ENCODE measurements around the gene RNASE11. TPM values are rescaled to one million over a fixed set of nuclear protein-coding genes. Genes with fewer than 3 reads are reported as not detected.
A peak's percentile ranks its signal among the peaks of the same experiment; 100 is the strongest.

The RNASE11 gene
- total and polyA plus RNA-seq, 2 donors (not counting 1 experiment from before 2014, with no cell fraction given): not detected

- H3K4me2 ChIP-seq (replicated peaks; ENCODE audit: low read depth, low read length, poor library complexity, severe bottlenecking): peak overlapping the region; percentile 68
- ChIA-PET POLR2A (interaction anchor here (0.6 kb wide), 1 partner anchor 28 kb away, joined by 5 read pairs; no protein-coding TSS in a partner anchor), CTCF (interaction anchor here (0.7 to 1.0 kb wide), 2 partner anchors 65 to 298 kb away, joined by 3 to 5 read pairs; no protein-coding TSS in a partner anchor)
- TF ChIP-seq CTCF (IDR thresholded peaks at IDR 0.05) (no peak), EZH2 (IDR thresholded peaks at IDR 0.05; ENCODE audit: borderline replicate concordance, insufficient read depth, low read depth, low read length, poor library complexity, severe bottlenecking) (no peak)
- Mint-ChIP-seq H3K27me3 (peaks cover 33% of the 10 kb centered on the region), H3K4me3 (peak overlapping the region; percentile 88), H3K27ac (no peak overlapping the region), H3K9me3 (ENCODE audit: insufficient read depth) (no peaks in the 10 kb centered on the region), H3K4me1 (peaks cover 76% of the 10 kb centered on the region)
- H3K9ac ChIP-seq (ENCODE audit: low read length): peak overlapping the region; percentile 41
- no peaks in the 10 kb centered on the region for H4K20me1 ChIP-seq (ENCODE audit: control insufficient read depth, insufficient read depth, low read length, poor library complexity, severe bottlenecking)
- H3K79me2 ChIP-seq (ENCODE audit: control insufficient read depth, insufficient read depth, low read length): no peaks in the 10 kb centered on the region
- no peaks in the 10 kb centered on the region for H3K36me3 ChIP-seq (replicated peaks in 1 of 2; ENCODE audit: control extremely low read depth in 1 of 2, control insufficient read depth in 1 of 2, extremely low read depth in 1 of 2, insufficient read depth in 2 of 2, low read length in 1 of 2)
- H3K27ac ChIP-seq (ENCODE audit: low read length in 2 of 2): no peak overlapping the region
- 20% methylated on average over 7 of the region's 12 CpGs for WGBS (ENCODE audit: insufficient coverage)
- H3K9me3 ChIP-seq (ENCODE audit: control extremely low read depth in 1 of 3, control insufficient read depth in 2 of 3, insufficient read depth in 1 of 3, low read length in 2 of 3): peaks cover 0 to 28% (median 0%) of the 10 kb centered on the region in 3 donors
- peaks cover 56 to 64% of the 10 kb centered on the region in 2 donors for H3K4me1 ChIP-seq (ENCODE audit: control insufficient read depth in 2 of 2, insufficient read depth in 2 of 2, low read length in 2 of 2)
- peak overlapping the region in 2 of 5 experiments; percentile 5 to 47 for H3K4me3 ChIP-seq (ENCODE audit: control extremely low read depth in 1 of 5, extremely low read depth in 1 of 5, insufficient read depth in 1 of 5, low read depth in 2 of 5, low read length in 4 of 5)
- DNase-seq (peak; percentile 44), ATAC-seq (ENCODE audit: low read depth) (no peak)
- peak overlapping the region; percentile 10 for H2AFZ ChIP-seq (ENCODE audit: insufficient read depth, low read depth, low read length, poor library complexity, severe bottlenecking)
- H3K27me3 ChIP-seq (replicated peaks in 1 of 4; ENCODE audit: control extremely low read depth in 1 of 4, control insufficient read depth in 3 of 4, insufficient read depth in 4 of 4, low read length in 3 of 4): peaks cover 0 to 20% (median 4%) of the 10 kb centered on the region in 4 experiments
- intact Hi-C loops (cut with micrococcal nuclease): no loop called here
Measured at GRCh38 chr14:20626274-20626673, 38.5 kb upstream of the RNASE11 start.

GRCh38 chr14:20624495-20625070, 36.8 kb upstream of the RNASE11 start:
- H3K27me3 ChIP-seq (replicated peaks in 1 of 4; ENCODE audit: control extremely low read depth in 1 of 4, control insufficient read depth in 3 of 4, insufficient read depth in 4 of 4, low read length in 3 of 4): peaks cover 0 to 23% (median under 1%) of the 10 kb centered on the region in 4 experiments

More at GRCh38 chr14:20624495-20625070, 36.8 kb upstream of the RNASE11 start:
- Histone ChIP-seq H3K4me3 (ENCODE audit: control extremely low read depth in 1 of 5, extremely low read depth in 1 of 5, insufficient read depth in 1 of 5, low read depth in 2 of 5, low read length in 4 of 5) (peak overlapping the region in 4 of 5 experiments; percentile 24 to 53 (median 43)), H3K9ac (ENCODE audit: low read length) (peak overlapping the region; percentile 41), H3K27ac (ENCODE audit: low read length in 2 of 2) (peak overlapping the region in 1 of 2 donors; percentile 5), H3K79me2 (ENCODE audit: control insufficient read depth, insufficient read depth, low read length) (no peaks in the 10 kb centered on the region), H4K20me1 (ENCODE audit: control insufficient read depth, insufficient read depth, low read length, poor library complexity, severe bottlenecking) (no peaks in the 10 kb centered on the region), H2AFZ (ENCODE audit: insufficient read depth, low read depth, low read length, poor library complexity, severe bottlenecking) (peak overlapping the region; percentile 20), H3K9me3 (ENCODE audit: control extremely low read depth in 1 of 3, control insufficient read depth in 2 of 3, insufficient read depth in 1 of 3, low read length in 2 of 3) (peaks cover 0 to 28% (median 0%) of the 10 kb centered on the region in 3 donors), H3K4me1 (ENCODE audit: control insufficient read depth in 2 of 2, insufficient read depth in 2 of 2, low read length in 2 of 2) (peaks cover 46 to 52% of the 10 kb centered on the region in 2 donors), H3K36me3 (replicated peaks in 1 of 2; ENCODE audit: control extremely low read depth in 1 of 2, control insufficient read depth in 1 of 2, extremely low read depth in 1 of 2, insufficient read depth in 2 of 2, low read length in 1 of 2) (no peaks in the 10 kb centered on the region), H3K4me2 (replicated peaks; ENCODE audit: low read depth, low read length, poor library complexity, severe bottlenecking) (peak overlapping the region; percentile 68)
- Mint-ChIP-seq H3K4me1 (peaks cover 66% of the 10 kb centered on the region), H3K27me3 (peaks cover 34% of the 10 kb centered on the region), H3K4me3 (peak overlapping the region; percentile 88), H3K27ac (peak overlapping the region; percentile 91), H3K9me3 (ENCODE audit: insufficient read depth) (no peaks in the 10 kb centered on the region)
- ATAC-seq (ENCODE audit: low read depth) (peak; percentile 61), DNase-seq (peak; percentile 76)
- CTCF ChIA-PET: no interaction called here
- WGBS (ENCODE audit: insufficient coverage): 4% methylated on average over 19 of the region's 22 CpGs
- intact Hi-C loops (cut with micrococcal nuclease): loop anchor here (1.0 kb wide), 1 partner anchor 11 kb away; no protein-coding TSS in a partner anchor
- POLR2A ChIA-PET: no interaction called here
- TF ChIP-seq EZH2 (IDR thresholded peaks at IDR 0.05; ENCODE audit: borderline replicate concordance, insufficient read depth, low read depth, low read length, poor library complexity, severe bottlenecking) (no peak), CTCF (IDR thresholded peaks at IDR 0.05) (no peak)
